Subcutaneous adipose tissue (tissue), 4 donors: ENCODE data around the gene TRIM14. TPM values are rescaled to one million over a fixed set of nuclear protein-coding genes. Genes with fewer than 3 reads are reported as not detected.

Experiments used
- CTCF ChIP-seq: fragments of 450-650 bp; IDR thresholded peaks from one replicate; pipeline ENCODE4 v1.5.1; 2016; ENCODE audit warnings: low read depth, mild to moderate bottlenecking, control low read depth, antibody characterized with exemption, moderate library complexity
- total RNA-seq, 4 donors: library from RNA; depleted of rRNA; stranded (reverse); fragments of >200 nt; gene quantifications; one replicate each; pipeline ENCODE4 v1.1.0, GENCODE V29; 2016

The TRIM14 gene
- total RNA-seq, 4 donors from 2014 or later = 10.7 to 44.2 (median 18.2) TPM

GRCh38 chr9:98120476-98120875, 1.5 kb upstream of the TRIM14 start:
- no peak for TF ChIP-seq CTCF

- TF ChIP-seq CTCF = no peak
Observed at GRCh38 chr9:98117984-98118639, 910 bp downstream of the TRIM14 start.

- no peak for TF ChIP-seq CTCF
Observed at GRCh38 chr9:98109052-98109451, 10.0 kb downstream of the TRIM14 start.

GRCh38 chr9:98108531-98109031, 10.4 kb downstream of the TRIM14 start:
- TF ChIP-seq CTCF = no peak

GRCh38 chr9:98107926-98108325, 11.1 kb downstream of the TRIM14 start:
- TF ChIP-seq CTCF = no peak

- no peak for TF ChIP-seq CTCF
Observed at GRCh38 chr9:98105006-98105405, 14.0 kb downstream of the TRIM14 start.

- no peak for TF ChIP-seq CTCF
Observed at GRCh38 chr9:98104445-98104881, 14.6 kb downstream of the TRIM14 start.
